GM18868 (cell line): ENCODE results near the gene TMEM123.
"Not testable (repeated sequence)": the region's sequence is repeated elsewhere in the genome, so short reads cannot be mapped to it uniquely, and the experiment has no call there.

Source experiments
- ATAC-seq: cut with Tn5 transposase; IDR thresholded peaks from one replicate; pipeline ENCODE4 v1.9.1; 2021; ENCODE audit warnings: mild to moderate bottlenecking, moderate library complexity; ENCODE audit not compliant: unreplicated experiment

Gene TMEM123

GRCh38 chr11:102398297-102398696 is 54.3 kb downstream of the TMEM123 start:
- ATAC-seq, result no peak

GRCh38 chr11:102396708-102397563 is 55.6 kb downstream of the TMEM123 start:
- ATAC-seq, result no peak

GRCh38 chr11:102395720-102396393 is 56.7 kb downstream of the TMEM123 start:
- no peak for ATAC-seq

- no peak for ATAC-seq
These were observed 59.3 kb downstream of the TMEM123 start for GRCh38 chr11:102393272-102393730.

- ATAC-seq, result no peak
These were observed 60.9 kb downstream of the TMEM123 start for GRCh38 chr11:102391549-102392237.

- ATAC-seq, result peak; percentile 82
These were observed 61.7 kb downstream of the TMEM123 start for GRCh38 chr11:102390667-102391465.

GRCh38 chr11:102389253-102389652 is 63.3 kb downstream of the TMEM123 start:
- no peak for ATAC-seq

- no peak for ATAC-seq
These were observed 65.4 kb downstream of the TMEM123 start for GRCh38 chr11:102387043-102387781.

- no peak for ATAC-seq
These were observed 66.3 kb downstream of the TMEM123 start for GRCh38 chr11:102386136-102386734.

- ATAC-seq, result no peak
These were observed 67.2 kb downstream of the TMEM123 start for GRCh38 chr11:102385085-102386007.

GRCh38 chr11:102384419-102385079 is 68.0 kb downstream of the TMEM123 start:
- no peak for ATAC-seq

- no peak for ATAC-seq
These were observed 68.7 kb downstream of the TMEM123 start for GRCh38 chr11:102383839-102384238.

- no peak for ATAC-seq
These were observed 70.2 kb downstream of the TMEM123 start for GRCh38 chr11:102382384-102382783.

GRCh38 chr11:102378818-102379217 is 73.7 kb downstream of the TMEM123 start:
- ATAC-seq, result no peak

- no peak for ATAC-seq
These were observed 74.7 kb downstream of the TMEM123 start for GRCh38 chr11:102377891-102378290.

GRCh38 chr11:102375720-102376399 is 76.7 kb downstream of the TMEM123 start:
- no peak for ATAC-seq

GRCh38 chr11:102374633-102375424 is 77.7 kb downstream of the TMEM123 start:
- ATAC-seq, result not testable (repeated sequence)
